HG03108 (cell line): ENCODE data around the gene TSPAN11.

Experiments
- ATAC-seq: cut with Tn5 transposase; IDR thresholded peaks from one replicate; pipeline ENCODE4 v1.9.1; 2021; ENCODE audit warnings: moderate library complexity; ENCODE audit not compliant: unreplicated experiment

The TSPAN11 gene

DNA sequence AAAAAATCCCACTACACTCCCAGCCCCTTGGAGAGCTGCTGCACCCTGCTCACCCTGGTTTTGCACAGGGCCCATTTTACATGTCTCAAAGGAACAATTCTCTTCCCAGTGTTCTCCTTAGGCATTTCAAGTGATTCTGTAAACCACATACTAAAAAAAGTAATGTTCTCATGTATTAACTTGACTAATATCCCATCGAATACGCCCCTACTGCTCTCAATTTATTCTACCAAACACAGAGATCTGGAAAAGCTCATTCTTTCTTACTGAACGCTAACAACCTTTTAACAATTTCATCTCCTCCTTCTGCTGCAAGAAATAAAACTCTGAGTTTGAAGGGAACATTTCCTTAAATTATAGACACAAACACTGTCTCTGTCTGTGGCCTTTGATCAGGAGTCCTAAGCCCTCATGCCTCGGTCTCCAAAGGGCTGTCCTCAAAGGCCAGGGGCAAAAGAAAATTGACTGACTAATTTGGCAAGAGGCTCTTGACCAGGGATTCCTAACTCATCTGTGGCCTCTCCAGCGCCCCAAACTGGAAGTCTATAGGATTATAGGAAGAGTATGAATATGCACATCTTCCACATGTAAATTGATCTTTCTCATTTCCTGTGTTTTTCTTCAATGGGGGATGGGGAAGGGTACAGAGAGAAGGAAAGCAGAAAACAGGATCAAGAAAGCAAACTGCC lies 17.1 kb upstream of the TSPAN11 start:
- ATAC-seq = no peak

GRCh38 chr12:30910038-30910350 lies 16.6 kb upstream of the TSPAN11 start:
- no peak for ATAC-seq

DNA sequence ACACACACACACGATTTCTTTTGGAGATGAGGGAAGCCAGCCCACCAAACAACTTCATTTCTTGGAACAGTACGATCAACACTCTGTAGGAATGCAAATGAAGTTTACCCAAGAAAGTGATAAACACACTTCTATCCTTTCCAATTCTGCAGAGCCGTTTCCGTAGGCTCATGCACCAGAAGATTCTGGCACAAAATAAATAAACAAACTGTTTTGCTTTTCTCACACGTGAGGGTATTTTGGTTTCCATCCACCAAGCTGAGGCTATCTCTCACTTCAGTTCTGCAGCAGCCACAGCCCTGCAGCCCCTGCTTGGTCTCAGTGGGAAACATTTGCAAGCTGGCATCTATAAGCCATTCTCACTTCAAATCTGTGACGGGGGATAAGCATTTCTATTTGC lies 15.3 kb upstream of the TSPAN11 start:
- ATAC-seq = no peak

DNA sequence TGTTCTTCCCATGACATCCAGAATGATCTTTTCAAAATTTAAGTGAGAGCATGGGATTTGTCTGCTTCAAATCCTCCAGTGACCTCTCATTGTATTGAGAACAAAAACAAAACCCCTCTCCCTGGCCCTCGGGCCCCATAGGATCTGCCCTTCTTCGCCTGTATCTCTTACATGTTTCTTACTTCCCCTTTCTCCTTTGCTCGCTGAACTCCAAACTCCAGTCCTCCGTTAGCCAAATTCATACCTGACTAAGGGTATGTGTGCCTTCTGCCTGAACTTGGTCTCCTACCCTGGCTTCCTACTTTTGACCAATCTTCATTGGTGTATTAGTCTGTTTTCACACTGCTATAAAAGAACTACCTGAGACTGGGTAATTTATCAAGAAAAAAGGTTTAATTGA lies 13.2 kb upstream of the TSPAN11 start:
- no peak for ATAC-seq

GRCh38 chr12:30914986-30915591 lies 11.5 kb upstream of the TSPAN11 start:
- no peak for ATAC-seq

GRCh38 chr12:30923057-30923456 lies 3.5 kb upstream of the TSPAN11 start:
- ATAC-seq = no peak

DNA sequence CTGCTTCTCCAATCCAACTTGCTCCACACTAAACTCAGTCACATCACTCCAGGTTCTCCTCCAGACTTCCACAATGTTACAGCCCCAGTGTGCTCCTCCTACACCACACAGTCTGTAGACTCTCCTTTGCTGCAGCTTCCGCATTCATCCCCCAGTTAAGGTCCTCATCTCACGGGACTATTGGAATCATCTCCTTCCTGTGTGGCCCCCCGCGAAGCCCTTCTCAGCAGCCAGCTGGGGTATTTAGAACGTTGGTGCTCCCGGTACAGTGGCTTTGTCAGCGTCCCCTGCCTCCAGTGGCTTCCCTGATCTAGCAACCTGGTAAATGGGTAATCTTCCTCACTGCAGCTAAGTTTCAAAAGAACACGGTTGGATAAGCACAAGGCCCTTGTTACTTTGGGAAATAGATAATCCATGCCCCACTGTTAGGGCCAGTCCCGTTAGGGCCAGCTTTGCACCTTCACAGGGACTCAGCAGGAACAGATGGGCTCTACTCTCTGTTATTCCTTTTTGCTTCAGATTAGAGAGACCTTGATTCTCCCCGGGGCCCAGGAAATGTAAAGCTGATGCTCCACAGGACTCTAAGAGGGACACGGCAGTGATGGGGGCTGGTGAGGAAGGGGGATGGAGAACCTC lies 823 bp upstream of the TSPAN11 start:
- no peak for ATAC-seq

GRCh38 chr12:30927222-30927611 lies 669 bp downstream of the TSPAN11 start:
- no peak for ATAC-seq

- no peak for ATAC-seq
Observed at GRCh38 chr12:30928356-30929244, 2.1 kb downstream of the TSPAN11 start.

DNA sequence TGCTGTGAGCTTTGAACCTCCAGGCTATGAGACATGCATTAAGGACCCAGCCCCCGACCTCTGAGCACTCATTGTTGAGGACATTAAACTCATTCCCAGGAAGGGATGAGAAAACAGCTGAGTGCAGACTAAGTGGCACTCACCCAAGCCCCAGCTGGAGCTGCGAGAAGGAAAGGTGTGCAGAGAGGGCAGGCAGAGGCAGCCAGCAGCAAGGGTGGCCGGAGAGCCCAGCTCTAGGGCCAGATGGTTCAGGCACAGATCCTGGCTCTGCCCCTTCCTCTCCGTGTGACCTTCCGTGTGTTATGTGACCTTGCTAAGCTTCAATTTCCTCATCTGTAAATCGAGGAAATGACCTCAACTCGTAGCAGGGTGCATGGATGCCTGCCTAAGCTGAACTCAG lies 3.7 kb downstream of the TSPAN11 start:
- no peak for ATAC-seq

DNA sequence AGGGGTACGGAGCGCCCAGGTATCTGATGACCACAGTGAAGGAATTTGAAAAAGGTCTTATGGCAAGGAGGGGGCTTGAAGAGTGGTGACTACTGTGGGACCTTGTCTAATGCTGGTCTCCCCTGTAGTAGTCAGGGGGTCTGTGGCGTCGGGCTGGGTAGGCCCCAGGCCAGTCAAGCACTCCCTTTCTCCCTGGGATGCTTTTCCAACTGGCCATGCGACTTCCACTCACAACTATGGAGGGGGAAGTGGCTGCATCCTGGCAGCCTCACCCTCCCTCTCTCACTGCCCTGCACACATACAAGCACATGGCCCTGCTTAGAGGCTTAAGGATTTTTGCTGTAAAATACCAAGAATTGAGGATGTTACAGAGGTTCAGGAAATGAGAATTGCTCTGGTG lies 4.1 kb downstream of the TSPAN11 start:
- ATAC-seq = no peak

- no peak for ATAC-seq
Observed at GRCh38 chr12:30932881-30933280, 6.3 kb downstream of the TSPAN11 start.

DNA sequence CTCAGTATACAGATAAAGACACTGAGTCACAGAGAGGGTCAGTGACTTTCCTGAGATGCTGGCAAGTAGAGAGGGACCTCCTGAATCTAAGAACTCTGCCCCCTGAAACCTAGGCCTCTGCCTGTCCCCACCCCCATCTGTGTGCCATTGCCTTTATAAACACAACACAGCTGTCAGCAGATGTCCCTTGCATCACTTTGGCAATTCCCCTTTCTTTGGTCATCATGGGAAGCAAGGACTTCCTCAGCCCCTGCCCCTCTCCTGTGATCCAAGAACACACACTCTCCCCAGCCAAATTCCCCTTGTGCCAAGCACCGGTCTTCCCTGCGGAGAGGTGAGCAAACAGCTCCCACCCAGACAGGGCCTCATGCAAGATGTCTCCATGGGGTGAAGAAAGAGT lies 8.3 kb downstream of the TSPAN11 start:
- no peak for ATAC-seq

GRCh38 chr12:30936036-30936435 lies 9.5 kb downstream of the TSPAN11 start:
- no peak for ATAC-seq

- no peak for ATAC-seq
Observed at GRCh38 chr12:30939234-30939633, 12.7 kb downstream of the TSPAN11 start.

DNA sequence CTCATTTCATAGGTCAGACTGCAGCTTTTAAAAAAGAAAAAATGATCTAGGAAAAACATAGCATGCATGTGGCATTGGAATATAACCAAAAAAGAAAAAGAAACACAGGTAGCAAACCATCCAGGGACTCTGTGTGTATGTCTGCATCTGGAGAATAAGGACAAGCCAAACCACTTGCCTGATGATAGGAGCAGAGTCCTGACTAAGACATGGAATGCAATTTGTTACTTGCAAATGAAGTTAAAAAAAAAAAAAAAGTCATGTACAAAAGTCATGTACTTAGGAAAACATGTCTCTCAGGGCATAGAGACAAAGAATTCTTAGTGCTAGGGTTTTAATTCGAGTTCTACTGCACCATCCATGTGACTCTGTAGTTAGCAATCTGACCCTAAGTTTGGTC lies 15.9 kb downstream of the TSPAN11 start:
- no peak for ATAC-seq

DNA sequence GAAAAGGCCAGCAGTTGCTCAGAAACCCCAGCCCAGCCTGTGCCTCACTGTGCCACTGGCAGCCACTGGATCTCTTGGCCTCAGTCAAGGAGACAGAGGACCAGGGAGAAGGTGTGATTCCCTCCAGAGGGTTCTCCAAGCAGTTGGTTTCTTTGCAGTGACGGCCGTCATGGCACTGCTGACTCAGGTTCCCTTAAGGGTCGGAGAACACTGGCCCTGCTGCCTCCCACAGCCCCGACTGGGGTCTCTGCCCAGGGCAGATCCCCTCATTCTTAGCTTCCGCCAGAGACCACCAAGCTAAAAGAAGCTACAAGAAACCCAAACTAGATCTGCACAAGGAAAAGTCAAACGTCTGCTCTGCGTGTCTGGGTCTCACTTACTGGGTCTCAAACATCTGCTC lies 16.4 kb downstream of the TSPAN11 start:
- ATAC-seq = no peak

DNA sequence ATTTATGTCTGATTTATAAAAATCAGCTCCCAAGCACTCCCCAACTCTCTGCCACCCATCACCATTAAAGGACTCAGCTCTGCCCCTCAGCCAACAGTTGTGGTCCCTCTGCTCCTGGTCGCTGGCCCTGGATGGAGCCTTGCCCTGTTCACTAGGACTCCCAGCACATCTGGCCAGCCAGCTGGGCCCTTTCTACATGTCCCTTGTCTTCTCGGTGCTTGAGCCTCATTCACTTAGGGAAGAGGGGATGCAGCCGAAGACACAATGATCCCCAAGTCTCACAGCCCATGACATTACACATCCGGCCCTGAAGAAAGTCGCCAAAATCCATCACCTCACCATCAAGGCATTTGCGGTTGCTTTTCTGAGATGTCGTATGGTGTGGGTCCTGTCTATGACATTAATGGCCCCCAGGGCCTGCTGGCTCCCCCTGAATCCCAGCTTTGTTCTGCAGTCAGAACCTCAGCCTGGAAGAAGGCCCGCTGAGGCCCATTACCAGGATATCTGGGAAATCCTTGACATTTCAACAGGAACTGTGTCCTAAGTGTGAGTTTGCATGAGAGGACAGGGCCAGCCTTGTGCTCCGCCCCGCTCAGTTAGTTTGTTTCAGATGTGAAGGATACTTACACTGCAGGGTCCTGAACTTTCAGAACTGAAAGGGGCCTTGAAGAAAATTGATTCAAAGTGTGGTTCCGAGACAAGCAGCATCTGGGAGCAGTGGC lies 19.1 kb downstream of the TSPAN11 start:
- ATAC-seq = no peak

GRCh38 chr12:30952015-30952414 lies 25.5 kb downstream of the TSPAN11 start:
- ATAC-seq = no peak

DNA sequence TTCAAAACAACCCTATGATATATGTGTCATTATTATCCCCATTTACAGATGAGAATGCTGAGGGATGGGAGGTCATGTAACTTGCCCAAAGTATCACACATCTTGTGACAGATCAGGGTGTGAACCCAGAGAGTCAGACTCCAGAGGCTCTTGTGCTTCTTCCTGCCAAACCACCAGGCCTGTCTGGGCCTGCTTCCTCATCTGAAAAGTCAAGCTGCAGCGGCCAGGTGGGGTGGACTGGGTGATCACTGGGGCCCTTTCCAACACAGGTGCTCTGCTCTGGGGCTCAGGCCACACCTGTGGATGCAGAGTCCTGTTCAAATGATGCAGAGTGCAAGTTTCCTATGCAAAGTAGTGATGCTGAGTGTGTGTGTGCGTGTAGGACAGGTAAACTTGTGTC lies 26.7 kb downstream of the TSPAN11 start:
- no peak for ATAC-seq
